Activated T-helper 2 cell treated with anti-CD3 and anti-CD28 coated beads, Interferon-gamma antibody, Interleukin-2, Interleukin-4, amounts not matched to agents 10 μg/mL and 5 μg/mL and 100 μg/mL, durations not matched to agents 14 hours and 24 hours and 36 hours (primary cell): ENCODE results near the gene GHRHR. TPM values are rescaled to one million over a fixed set of nuclear protein-coding genes. Genes with fewer than 3 reads are reported as not detected.

ENCODE experiments used
- DNase-seq: peaks from one replicate; pipeline ENCODE4 v3.0.0; 2021; ENCODE audit warnings: low spot score
- H3K27ac Mint-ChIP-seq: one replicate; pipeline ENCODE4 v1.8.0; 2021; ENCODE audit warnings: mixed read lengths
- H3K27me3 Mint-ChIP-seq: one replicate; pipeline ENCODE4 v1.8.0; 2021; ENCODE audit warnings: low read depth, mixed read lengths
- H3K36me3 Mint-ChIP-seq: one replicate; pipeline ENCODE4 v1.8.0; 2021; ENCODE audit warnings: low read depth, mixed read lengths
- H3K4me1 Mint-ChIP-seq: one replicate; pipeline ENCODE4 v1.8.0; 2021; ENCODE audit warnings: low read depth, mixed read lengths
- H3K4me3 Mint-ChIP-seq: one replicate; pipeline ENCODE4 v1.8.0; 2021; ENCODE audit warnings: low read depth, mild to moderate bottlenecking, moderate library complexity, mixed read lengths
- H3K9me3 Mint-ChIP-seq: one replicate; pipeline ENCODE4 v1.8.0; 2021; ENCODE audit warnings: mixed read lengths
- intact Hi-C: fragments of 100-400 bp; cut with micrococcal nuclease; formaldehyde crosslinking; loops from one replicate; pipeline ENCODE4 v1.15.1; 2023
- total RNA-seq: library from RNA; stranded (reverse); gene quantifications from 2 replicates; pipeline ENCODE4 v1.2.3, GENCODE V29; 2022

The GHRHR gene
- total RNA-seq, 1 donor from 2014 or later: not detected

- intact Hi-C loops: no loop called here
- Mint-ChIP-seq H3K4me1 (no peaks in the 10 kb centered on the region), H3K4me3 (no peak overlapping the region), H3K27me3 (peaks cover 10% of the 10 kb centered on the region), H3K36me3 (no peaks in the 10 kb centered on the region), H3K9me3 (no peaks in the 10 kb centered on the region), H3K27ac (no peak overlapping the region)
- DNase-seq: no peak
These were observed 8.8 kb upstream of the GHRHR start for GRCh38 chr7:30954914-30955313.

- no peaks in the 10 kb centered on the region for H3K4me1 Mint-ChIP-seq
- no peaks in the 10 kb centered on the region for H3K9me3 Mint-ChIP-seq
- no peak overlapping the region for H3K4me3 Mint-ChIP-seq
- intact Hi-C loops: no loop called here
- no peak overlapping the region for H3K27ac Mint-ChIP-seq
- H3K36me3 Mint-ChIP-seq: no peaks in the 10 kb centered on the region
- no peak for DNase-seq
- H3K27me3 Mint-ChIP-seq: peaks cover 7% of the 10 kb centered on the region
These were observed 7.0 kb upstream of the GHRHR start for GRCh38 chr7:30956704-30957103.

GRCh38 chr7:30965372-30965771 lies 1.6 kb downstream of the GHRHR start:
- Mint-ChIP-seq H3K9me3 (no peaks in the 10 kb centered on the region), H3K27ac (no peak overlapping the region), H3K4me3 (no peak overlapping the region), H3K36me3 (no peaks in the 10 kb centered on the region), H3K27me3 (peaks cover 7% of the 10 kb centered on the region), H3K4me1 (no peaks in the 10 kb centered on the region)
- DNase-seq: no peak
- intact Hi-C loops: no loop called here

- H3K4me3 Mint-ChIP-seq: no peak overlapping the region
These were observed 2.1 kb downstream of the GHRHR start for GRCh38 chr7:30965883-30966282.

GRCh38 chr7:30968294-30968693 lies 4.5 kb downstream of the GHRHR start:
- intact Hi-C loops: no loop called here
- no peaks in the 10 kb centered on the region for H3K36me3 Mint-ChIP-seq
- peaks cover 13% of the 10 kb centered on the region for H3K27me3 Mint-ChIP-seq
- H3K27ac Mint-ChIP-seq: no peak overlapping the region
- H3K9me3 Mint-ChIP-seq: no peaks in the 10 kb centered on the region
- no peaks in the 10 kb centered on the region for H3K4me1 Mint-ChIP-seq
- no peak for DNase-seq
- no peak overlapping the region for H3K4me3 Mint-ChIP-seq

More at GRCh38 chr7:30965883-30966282, 2.1 kb downstream of the GHRHR start:
- Mint-ChIP-seq H3K36me3 (no peaks in the 10 kb centered on the region), H3K27me3 (peaks cover 7% of the 10 kb centered on the region), H3K9me3 (no peaks in the 10 kb centered on the region), H3K27ac (no peak overlapping the region), H3K4me1 (no peaks in the 10 kb centered on the region)
- intact Hi-C loops: no loop called here
- DNase-seq: no peak

- H3K27me3 Mint-ChIP-seq: peaks cover 10% of the 10 kb centered on the region
- no peak overlapping the region for H3K27ac Mint-ChIP-seq
- no peaks in the 10 kb centered on the region for H3K36me3 Mint-ChIP-seq
- no peaks in the 10 kb centered on the region for H3K9me3 Mint-ChIP-seq
- H3K4me1 Mint-ChIP-seq: no peaks in the 10 kb centered on the region
- H3K4me3 Mint-ChIP-seq: no peak overlapping the region
- no peak for DNase-seq
- intact Hi-C loops: no loop called here
These were observed 5.2 kb downstream of the GHRHR start for GRCh38 chr7:30968747-30969603.

- no peak overlapping the region for H3K27ac Mint-ChIP-seq
- H3K27me3 Mint-ChIP-seq: peaks cover 10% of the 10 kb centered on the region
- intact Hi-C loops: no loop called here
- peaks cover 3% of the 10 kb centered on the region for H3K4me1 Mint-ChIP-seq
- no peaks in the 10 kb centered on the region for H3K36me3 Mint-ChIP-seq
- DNase-seq: no peak
- no peaks in the 10 kb centered on the region for H3K9me3 Mint-ChIP-seq
- no peak overlapping the region for H3K4me3 Mint-ChIP-seq
These were observed 5.8 kb downstream of the GHRHR start for GRCh38 chr7:30969604-30969970.

- no peaks in the 10 kb centered on the region for H3K9me3 Mint-ChIP-seq
- intact Hi-C loops: no loop called here
These were observed 6.3 kb downstream of the GHRHR start for GRCh38 chr7:30970074-30970473.

GRCh38 chr7:30970594-30971094 lies 6.9 kb downstream of the GHRHR start:
- peaks cover 7% of the 10 kb centered on the region for H3K4me1 Mint-ChIP-seq
- intact Hi-C loops: no loop called here
- no peaks in the 10 kb centered on the region for H3K9me3 Mint-ChIP-seq
- no peak overlapping the region for H3K27ac Mint-ChIP-seq
- DNase-seq: no peak
- peaks cover 10% of the 10 kb centered on the region for H3K27me3 Mint-ChIP-seq
- H3K4me3 Mint-ChIP-seq: no peak overlapping the region
- H3K36me3 Mint-ChIP-seq: no peaks in the 10 kb centered on the region

More at GRCh38 chr7:30970074-30970473, 6.3 kb downstream of the GHRHR start:
- Mint-ChIP-seq H3K36me3 (no peaks in the 10 kb centered on the region), H3K4me3 (no peak overlapping the region), H3K27me3 (peaks cover 10% of the 10 kb centered on the region), H3K4me1 (peaks cover 7% of the 10 kb centered on the region), H3K27ac (no peak overlapping the region)
- no peak for DNase-seq

GRCh38 chr7:30971440-30971839 lies 7.7 kb downstream of the GHRHR start:
- DNase-seq: no peak
- Mint-ChIP-seq H3K9me3 (no peaks in the 10 kb centered on the region), H3K36me3 (no peaks in the 10 kb centered on the region), H3K4me1 (peaks cover 7% of the 10 kb centered on the region), H3K27me3 (peaks cover 10% of the 10 kb centered on the region), H3K4me3 (no peak overlapping the region), H3K27ac (no peak overlapping the region)
- intact Hi-C loops: no loop called here

- Mint-ChIP-seq H3K27me3 (peaks cover 10% of the 10 kb centered on the region), H3K36me3 (no peaks in the 10 kb centered on the region), H3K4me1 (peaks cover 7% of the 10 kb centered on the region), H3K9me3 (no peaks in the 10 kb centered on the region), H3K27ac (no peak overlapping the region), H3K4me3 (no peak overlapping the region)
- intact Hi-C loops: no loop called here
- no peak for DNase-seq
These were observed 8.2 kb downstream of the GHRHR start for GRCh38 chr7:30971840-30972563.

GRCh38 chr7:30973292-30973691 lies 9.5 kb downstream of the GHRHR start:
- DNase-seq: no peak
- Mint-ChIP-seq H3K4me1 (peaks cover 7% of the 10 kb centered on the region), H3K27ac (no peak overlapping the region), H3K36me3 (no peaks in the 10 kb centered on the region), H3K9me3 (no peaks in the 10 kb centered on the region), H3K27me3 (peaks cover 9% of the 10 kb centered on the region), H3K4me3 (no peak overlapping the region)
- intact Hi-C loops: no loop called here
